Neural cell (in vitro differentiated cells): ENCODE data around the gene ZNF154. TPM values are rescaled to one million over a fixed set of nuclear protein-coding genes. Genes with fewer than 3 reads are reported as not detected.

ENCODE experiments used
- H2AFZ ChIP-seq: fragments of 200-600, 300-800 bp; sonication (generic), shearing (Covaris generic); 2 replicates; pipeline ENCODE4 v1.6.0; 2014; ENCODE audit warnings: low read depth, mild to moderate bottlenecking, antibody characterized with exemption, low read length, moderate library complexity
- H3F3A ChIP-seq: fragments of 200-600 bp; shearing (Covaris generic); 2 replicates; pipeline ENCODE4 v1.6.1; 2016; ENCODE audit warnings: mild to moderate bottlenecking, moderate library complexity, mixed read lengths, antibody characterized with exemption, low read length; ENCODE audit not compliant: insufficient read depth, poor library complexity, severe bottlenecking
- H3K27ac ChIP-seq: fragments of 200-600, 300-800 bp; sonication (generic), shearing (Covaris generic); 2 replicates; pipeline ENCODE4 v1.5.1; 2014; ENCODE audit warnings: mild to moderate bottlenecking, low read length, moderate library complexity
- H3K27me3 ChIP-seq: fragments of 300-800, 200-600 bp; sonication (generic), shearing (Covaris generic); 2 replicates; pipeline ENCODE4 v1.6.0; 2014; ENCODE audit warnings: mild to moderate bottlenecking, low read depth, low read length, moderate library complexity; ENCODE audit not compliant: insufficient read depth
- H3K36me3 ChIP-seq: fragments of 300-800, 200-600 bp; sonication (generic), shearing (Covaris generic); 2 replicates; pipeline ENCODE4 v1.5.1; 2014; ENCODE audit warnings: mild to moderate bottlenecking, antibody characterized with exemption, low read length, moderate library complexity; ENCODE audit not compliant: insufficient read depth
- H3K4me2 ChIP-seq: fragments of 300-800, 200-600 bp; sonication (generic), shearing (Covaris generic); 2 replicates; pipeline ENCODE4 v1.6.0; 2014; ENCODE audit warnings: mild to moderate bottlenecking, low read length
- H3K4me3 ChIP-seq: fragments of 300-800, 200-600 bp; sonication (generic), shearing (Covaris generic); 2 replicates; pipeline ENCODE4 v1.5.1; 2014; ENCODE audit warnings: mild to moderate bottlenecking, low read length, moderate library complexity
- H3K79me2 ChIP-seq: fragments of 200-600 bp; shearing (Covaris generic); replicated peaks from 2 replicates; pipeline ENCODE4 v1.6.0; 2014; ENCODE audit warnings: mild to moderate bottlenecking, low read length, moderate library complexity; ENCODE audit not compliant: insufficient read depth
- H3K9ac ChIP-seq: fragments of 300-800, 200-600 bp; sonication (generic), shearing (Covaris generic); 2 replicates; pipeline ENCODE4 v1.6.1; 2016; ENCODE audit warnings: mild to moderate bottlenecking, low read length, mixed read lengths
- H3K9me2 ChIP-seq: fragments of 200-600 bp; shearing (Covaris generic); 2 replicates; pipeline ENCODE4 v1.6.1; 2016; ENCODE audit warnings: mild to moderate bottlenecking, low read length, mixed read lengths; ENCODE audit not compliant: insufficient read depth
- H3K9me3 ChIP-seq: fragments of 200-600, 300-800 bp; sonication (generic), shearing (Covaris generic); 2 replicates; pipeline ENCODE4 v1.6.1; 2016; ENCODE audit warnings: mild to moderate bottlenecking, mixed run types, low read length, moderate library complexity, mixed read lengths
- H4K20me1 ChIP-seq: fragments of 200-600 bp; shearing (Covaris generic); 2 replicates; pipeline ENCODE4 v1.6.1; 2016; ENCODE audit warnings: mild to moderate bottlenecking, mixed run types; ENCODE audit not compliant: insufficient read depth
- CTCF ChIP-seq: fragments of 450-650 bp; IDR thresholded peaks from 2 replicates; pipeline ENCODE4 v1.5.1; 2014; ENCODE audit warnings: antibody characterized with exemption, mild to moderate bottlenecking, moderate library complexity; ENCODE audit not compliant: poor library complexity, severe bottlenecking
- EP300 ChIP-seq: fragments of 450-650 bp; conservative IDR thresholded peaks from 2 replicates; pipeline ENCODE4 v1.6.1; 2014; ENCODE audit warnings: antibody characterized with exemption, mild to moderate bottlenecking, moderate library complexity; ENCODE audit not compliant: poor library complexity, severe bottlenecking
- EZH2 ChIP-seq: fragments of 200-600, 300-800 bp; shearing (Covaris generic), sonication (generic); IDR thresholded peaks from 2 replicates; pipeline ENCODE4 v1.6.1; 2014; ENCODE audit warnings: antibody characterized with exemption, low read length, borderline replicate concordance, mild to moderate bottlenecking; ENCODE audit not compliant: insufficient read depth, poor library complexity, severe bottlenecking
- MXI1 ChIP-seq: fragments of 450-650 bp; conservative IDR thresholded peaks from 2 replicates; pipeline ENCODE4 v1.6.1; 2014; ENCODE audit warnings: antibody characterized with exemption, mild to moderate bottlenecking; ENCODE audit not compliant: poor library complexity, severe bottlenecking
- POLR2AphosphoS5 ChIP-seq: IDR thresholded peaks from 2 replicates; pipeline ENCODE4 v1.6.1; 2012
- RAD21 ChIP-seq: fragments of 450-650 bp; conservative IDR thresholded peaks from 2 replicates; pipeline ENCODE4 v1.6.1; 2014; ENCODE audit warnings: antibody characterized with exemption, mild to moderate bottlenecking, moderate library complexity
- REST ChIP-seq: IDR thresholded peaks from 2 replicates; pipeline ENCODE4 v1.6.1; 2012; ENCODE audit warnings: borderline replicate concordance
- SMC3 ChIP-seq: fragments of 450-650 bp; conservative IDR thresholded peaks from 2 replicates; pipeline ENCODE4 v1.6.1; 2014; ENCODE audit warnings: antibody characterized with exemption, mild to moderate bottlenecking, moderate library complexity; ENCODE audit not compliant: poor library complexity
- TAF1 ChIP-seq: IDR thresholded peaks from 2 replicates; pipeline ENCODE4 v1.6.1; 2012; ENCODE audit warnings: low read depth
- polyA plus RNA-seq: library from polyadenylated mRNA; depleted of rRNA; stranded (reverse); fragments of >200 nt; gene quantifications from 2 replicates; pipeline ENCODE4 v1.2.3, GENCODE V29; 2014

ZNF154 gene
- polyA plus RNA-seq, 1 donor from 2014 or later: 25.5 TPM

- no peak for TF ChIP-seq MXI1
- TF ChIP-seq RAD21: no peak
- no peak for TF ChIP-seq CTCF
- TF ChIP-seq REST: no peak
- no peak for TF ChIP-seq SMC3
- no peak for TF ChIP-seq TAF1
- no peak for TF ChIP-seq POLR2AphosphoS5
- no peak for TF ChIP-seq EZH2
- TF ChIP-seq EP300: no peak
- Histone ChIP-seq H3K9me2 (no peaks in the 10 kb centered on the region), H3K27me3 (no peaks in the 10 kb centered on the region), H3F3A (no peaks in the 10 kb centered on the region), H3K36me3 (no peaks in the 10 kb centered on the region), H3K9ac (no peak overlapping the region), H3K27ac (no peak overlapping the region), H3K4me2 (no peak overlapping the region), H4K20me1 (no peaks in the 10 kb centered on the region), H3K79me2 (no peaks in the 10 kb centered on the region), H3K4me3 (no peak overlapping the region), H3K9me3 (no peaks in the 10 kb centered on the region), H2AFZ (no peak overlapping the region)
Measured at GRCh38 chr19:57671124-57671895, 37.7 kb downstream of the ZNF154 start.

GRCh38 chr19:57668635-57669034 lies 40.4 kb downstream of the ZNF154 start, which contains the start of gene ZSCAN4:
Gene ZSCAN4 (plus strand): TSS chr19:57668935. CDS start chr19:57676146, 7,211 bp downstream.
- no peaks in the 10 kb centered on the region for H3K27me3 ChIP-seq
- no peaks in the 10 kb centered on the region for H3F3A ChIP-seq
- no peak within 1 kb of the TSS for H3K27ac ChIP-seq
- no peak within 1 kb of the TSS for H3K4me3 ChIP-seq
- no peaks in the 10 kb centered on the region for H3K36me3 ChIP-seq
- no peak for TF ChIP-seq RAD21
- H3K9me3 ChIP-seq: no peaks in the 10 kb centered on the region
- H3K9ac ChIP-seq: no peak within 1 kb of the TSS
- no peak within 1 kb of the TSS for H2AFZ ChIP-seq
- H3K79me2 ChIP-seq: no peaks in the 10 kb centered on the region
- no peak within 1 kb of the TSS for H3K4me2 ChIP-seq
- H4K20me1 ChIP-seq: no peaks in the 10 kb centered on the region
- no peaks in the 10 kb centered on the region for H3K9me2 ChIP-seq
